Right lobe of liver (tissue), 6 donors: Measurements from ENCODE around the gene ZNF445. TPM values are rescaled to one million over a fixed set of nuclear protein-coding genes. Genes with fewer than 3 reads are reported as not detected.

ENCODE experiments used
- ATAC-seq, 4 donors: fragments of 200-7000 bp; cut with Tn5 transposase; one replicate each; pipeline ENCODE4 v1.9.1; 2020; ENCODE audit warnings: mild to moderate bottlenecking in 4 of 4, moderate library complexity in 4 of 4
- DNase-seq, 3 donors: peaks; one replicate each; pipeline ENCODE4 v3.0.0-alpha.2; 2020
- H3K27ac ChIP-seq, 3 donors: fragments of 200-600 bp; one replicate each; pipeline ENCODE4 v1.8.0; 2022
- H3K27me3 ChIP-seq, 2 donors: fragments of 200-600 bp; one replicate each; pipeline ENCODE4 v1.8.0; 2022
- H3K36me3 ChIP-seq, 4 donors: fragments of 200-600 bp; sonication (generic) in 1 of 4; one replicate each; pipeline versions ENCODE4 v1.5.1 to v1.8.0; 2017 to 2022; ENCODE audit warnings: control low read depth in 1 of 4
- H3K4me1 ChIP-seq, 4 donors: fragments of 200-600 bp; sonication (generic) in 1 of 4; one replicate each; pipeline versions ENCODE4 v1.5.1 to v1.8.0; 2017 to 2022; ENCODE audit warnings: control low read depth in 1 of 4
- H3K4me3 ChIP-seq, 3 donors: fragments of 200-600 bp; one replicate each; pipeline ENCODE4 v1.8.0; 2022
- H3K9me3 ChIP-seq, 4 donors: fragments of 200-600 bp; sonication (generic) in 1 of 4; one replicate each; pipeline versions ENCODE4 v1.5.1 to v1.8.0; 2017 to 2022; ENCODE audit warnings: control low read depth in 1 of 4
- POLR2A ChIP-seq: fragments of 450-650 bp; IDR thresholded peaks from one replicate; pipeline ENCODE4 v1.6.1; 2017; ENCODE audit warnings: antibody characterized with exemption, mild to moderate bottlenecking
- WGBS: methylation state at CpG from one replicate; pipeline ENCODE4 v1.1.6; 2018; ENCODE audit warnings: low coverage, low lambda C conversion rate; ENCODE audit not compliant: insufficient coverage; ENCODE audit errors: missing lambda C conversion rate; 5-methylcytosine and 5-hydroxymethylcytosine counted together
- intact Hi-C, 2 donors: fragments of 100-400 bp; cut with DNase I; formaldehyde crosslinking; loops; one replicate each; pipeline versions ENCODE4 v1.11.2 to v1.14.1; 2022
- total RNA-seq, 6 experiments: library from RNA; depleted of rRNA in 2 of 6; stranded (reverse); fragments of >200 nt in 2 of 6; fragmentation: NEBNext Ultra II Directional in 3 of 6; extraction: Animal tissue kit (Norgen Biotek cat#: 25700) in 3 of 6; gene quantifications; one replicate each; pipeline versions ENCODE4 v1.1.0 to v1.2.4, GENCODE V29; 2016 to 2023
- TF ChIP-seq, protein P1 (sequence below), 4 donors: fragments of 200-600 bp in 3 of 4; fragments of 450-650 bp in 1 of 4; IDR thresholded peaks; one replicate each; pipeline versions ENCODE4 v1.5.1 to v1.8.0; 2016 to 2022; ENCODE audit warnings: antibody characterized with exemption in 4 of 4, mild to moderate bottlenecking in 2 of 4
- donor health status: DM: no; HTN: yes; CAD: no.
- donor health status: DM: no; HTN: no; CAD: no.
- donor health status: DM: no; HTN: no; CAD: no.
- donor health status: DM: no; HTN: yes; CAD: no.
- donor health status: DM: no; HTN: yes; CAD: no.

ZNF445 gene
- total RNA-seq, 6 experiments from 2014 or later, result 3.2 to 10.1 (median 8.9) TPM

DNA sequence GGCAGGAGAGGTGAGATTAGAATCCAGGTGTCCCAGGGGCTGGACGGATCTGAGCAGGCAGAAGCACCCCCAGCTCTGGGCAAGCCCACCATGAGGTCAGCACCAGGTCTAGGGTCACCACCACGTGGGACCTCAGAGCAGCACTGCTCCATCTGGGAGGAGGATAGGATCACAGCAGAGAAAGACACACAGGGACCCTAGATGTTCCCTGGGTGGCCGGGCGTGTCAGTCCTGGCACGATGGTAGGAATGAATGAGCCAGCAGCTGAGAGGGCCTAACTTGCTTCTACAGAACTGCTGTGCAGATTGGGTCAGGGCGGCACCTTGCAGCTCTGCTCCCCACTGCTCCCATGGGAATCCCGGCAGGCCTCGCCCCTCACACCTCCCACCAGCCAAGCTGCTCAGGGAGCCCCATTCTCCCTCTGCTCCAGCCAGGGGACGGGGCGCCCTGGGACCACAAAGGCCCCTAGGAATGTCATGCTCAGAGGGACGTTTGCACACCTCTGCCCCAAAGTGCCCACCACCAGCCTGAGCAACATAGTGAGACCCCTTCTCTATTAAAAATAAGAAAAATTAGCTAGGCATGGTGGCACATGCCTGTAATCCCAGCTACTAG is 66.3 kb downstream of the ZNF445 start:
- 83% methylated on average over 2 of the region's 11 CpGs for WGBS
- H3K27ac ChIP-seq, result no peak overlapping the region
- H3K27me3 ChIP-seq, result no peaks in the 10 kb centered on the region
- no peaks in the 10 kb centered on the region for H3K9me3 ChIP-seq
- DNase-seq, result peak in 1 of 3 donors; percentile 36
- intact Hi-C loops, result no loop called here
- TF ChIP-seq POLR2A, result no peak
- TF ChIP-seq, protein P1, sequence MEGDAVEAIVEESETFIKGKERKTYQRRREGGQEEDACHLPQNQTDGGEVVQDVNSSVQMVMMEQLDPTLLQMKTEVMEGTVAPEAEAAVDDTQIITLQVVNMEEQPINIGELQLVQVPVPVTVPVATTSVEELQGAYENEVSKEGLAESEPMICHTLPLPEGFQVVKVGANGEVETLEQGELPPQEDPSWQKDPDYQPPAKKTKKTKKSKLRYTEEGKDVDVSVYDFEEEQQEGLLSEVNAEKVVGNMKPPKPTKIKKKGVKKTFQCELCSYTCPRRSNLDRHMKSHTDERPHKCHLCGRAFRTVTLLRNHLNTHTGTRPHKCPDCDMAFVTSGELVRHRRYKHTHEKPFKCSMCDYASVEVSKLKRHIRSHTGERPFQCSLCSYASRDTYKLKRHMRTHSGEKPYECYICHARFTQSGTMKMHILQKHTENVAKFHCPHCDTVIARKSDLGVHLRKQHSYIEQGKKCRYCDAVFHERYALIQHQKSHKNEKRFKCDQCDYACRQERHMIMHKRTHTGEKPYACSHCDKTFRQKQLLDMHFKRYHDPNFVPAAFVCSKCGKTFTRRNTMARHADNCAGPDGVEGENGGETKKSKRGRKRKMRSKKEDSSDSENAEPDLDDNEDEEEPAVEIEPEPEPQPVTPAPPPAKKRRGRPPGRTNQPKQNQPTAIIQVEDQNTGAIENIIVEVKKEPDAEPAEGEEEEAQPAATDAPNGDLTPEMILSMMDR (IDR thresholded peaks at IDR 0.05), result no peak
- no peaks in the 10 kb centered on the region for H3K4me1 ChIP-seq
- H3K4me3 ChIP-seq, result no peak overlapping the region
- peak in 1 of 4 donors; percentile 8 for ATAC-seq
- no peaks in the 10 kb centered on the region for H3K36me3 ChIP-seq

DNA sequence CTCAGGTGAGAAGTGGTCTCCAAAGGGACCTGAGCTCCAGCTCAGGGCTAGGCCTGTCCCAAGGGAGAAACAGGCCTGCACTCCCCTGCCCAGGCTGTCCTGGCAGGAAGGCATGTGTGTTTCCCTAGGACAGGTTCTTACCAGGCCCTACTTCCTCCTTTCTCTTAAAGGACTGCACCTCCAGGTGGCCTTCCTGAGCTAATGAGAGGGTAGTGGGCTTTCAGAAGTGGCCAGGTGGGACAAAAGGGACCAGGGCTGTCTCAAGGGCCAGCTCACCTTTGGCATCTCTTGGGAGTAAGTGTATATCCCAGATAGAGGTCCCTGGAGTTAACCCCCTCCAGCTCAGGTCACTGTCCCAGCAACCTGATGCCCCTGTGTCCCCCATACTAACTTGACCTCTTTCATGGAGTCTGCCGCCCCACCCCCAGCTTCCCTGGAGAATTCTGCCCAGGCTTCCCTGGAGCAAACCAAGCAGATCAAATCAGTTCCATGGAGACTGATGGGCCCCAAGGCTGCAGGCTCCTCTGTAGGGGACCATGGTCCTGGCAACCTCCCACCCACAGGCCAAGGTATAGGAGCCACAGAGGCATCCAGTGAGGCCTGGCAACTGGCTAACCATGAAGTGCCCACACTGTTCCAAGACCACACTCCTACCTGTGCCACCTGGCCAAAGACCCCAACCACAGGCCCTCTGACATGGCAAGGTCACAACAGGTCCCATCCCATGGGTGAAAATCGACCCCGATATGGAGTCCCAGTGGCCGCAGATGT is 67.6 kb downstream of the ZNF445 start:
- Histone ChIP-seq H3K9me3 (no peaks in the 10 kb centered on the region), H3K27ac (no peak overlapping the region), H3K36me3 (no peaks in the 10 kb centered on the region), H3K27me3 (no peaks in the 10 kb centered on the region), H3K4me3 (no peak overlapping the region), H3K4me1 (no peaks in the 10 kb centered on the region)
- peak in 1 of 3 donors; percentile 40 for DNase-seq
- peak in 1 of 4 donors; percentile 8 for ATAC-seq
- TF ChIP-seq POLR2A, result no peak
- TF ChIP-seq, protein P1 (IDR thresholded peaks at IDR 0.05), result no peak
- WGBS, result 33% methylated on average over 1 of the region's 4 CpGs
- intact Hi-C loops, result no loop called here

DNA sequence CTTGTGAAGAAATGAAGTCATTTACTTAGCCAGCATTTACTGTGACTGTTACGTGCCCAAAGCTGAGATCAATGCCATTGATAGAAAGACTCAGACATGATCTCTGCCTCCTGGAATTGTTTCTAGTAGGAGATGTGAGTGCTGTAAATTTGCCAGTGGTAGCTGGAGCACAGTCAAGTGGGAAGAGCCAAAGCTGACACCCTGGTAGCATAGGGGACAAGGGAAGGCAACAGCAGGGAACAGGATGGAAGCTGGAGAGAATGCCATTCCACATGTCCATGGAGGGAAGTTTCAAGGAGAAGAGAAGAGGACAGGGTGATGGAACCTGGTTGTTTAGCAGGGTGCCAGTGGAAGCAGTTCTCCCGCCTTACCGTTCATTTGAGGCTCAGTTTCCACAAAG is 74.9 kb downstream of the ZNF445 start:
- DNase-seq, result no peak
- TF ChIP-seq, protein P1 (IDR thresholded peaks at IDR 0.05), result no peak
- no peak for TF ChIP-seq POLR2A
- peaks cover 0 to 32% (median 2%) of the 10 kb centered on the region in 4 donors for H3K36me3 ChIP-seq
- H3K27me3 ChIP-seq, result no peaks in the 10 kb centered on the region
- no peak overlapping the region for H3K4me3 ChIP-seq
- no peaks in the 10 kb centered on the region for H3K4me1 ChIP-seq
- H3K9me3 ChIP-seq, result no peaks in the 10 kb centered on the region
- intact Hi-C loops, result no loop called here
- no peak for ATAC-seq
- WGBS, result 83% methylated on average over 2 of the region's 3 CpGs
- no peak overlapping the region for H3K27ac ChIP-seq

DNA sequence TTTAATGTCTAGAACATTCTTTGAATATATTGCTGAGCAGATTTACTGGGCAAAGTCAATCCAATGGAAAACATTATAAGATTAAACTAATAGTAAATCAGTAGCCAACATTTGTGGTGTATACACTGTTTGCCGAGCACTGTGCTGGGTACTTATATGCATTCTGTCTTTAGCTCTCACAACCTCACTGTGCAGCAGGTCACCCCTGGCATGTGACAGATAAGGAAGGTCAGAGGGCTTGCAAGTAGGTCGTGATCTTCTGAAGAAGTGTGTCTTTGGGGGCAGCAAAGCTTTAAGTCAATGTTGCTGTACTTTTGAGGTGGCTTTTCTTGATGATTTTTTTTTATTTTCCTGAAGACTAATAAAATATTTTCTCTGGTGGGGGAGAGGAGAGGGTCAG is 76.7 kb downstream of the ZNF445 start:
- TF ChIP-seq, protein P1 (IDR thresholded peaks at IDR 0.05), result no peak
- no peak for TF ChIP-seq POLR2A
- Histone ChIP-seq H3K27me3 (no peaks in the 10 kb centered on the region), H3K4me1 (no peaks in the 10 kb centered on the region), H3K4me3 (no peak overlapping the region), H3K9me3 (no peaks in the 10 kb centered on the region), H3K36me3 (peaks cover 0 to 36% (median 2%) of the 10 kb centered on the region in 4 donors), H3K27ac (no peak overlapping the region)
- ATAC-seq (no peak), DNase-seq (no peak)
- WGBS, result 33% methylated on average over 2 of the region's 2 CpGs
- intact Hi-C loops, result no loop called here
